Measurements from ENCODE around the gene GZF1.
A peak's percentile ranks its signal among the peaks of the same experiment; 100 is the strongest.

GZF1 gene

DNA sequence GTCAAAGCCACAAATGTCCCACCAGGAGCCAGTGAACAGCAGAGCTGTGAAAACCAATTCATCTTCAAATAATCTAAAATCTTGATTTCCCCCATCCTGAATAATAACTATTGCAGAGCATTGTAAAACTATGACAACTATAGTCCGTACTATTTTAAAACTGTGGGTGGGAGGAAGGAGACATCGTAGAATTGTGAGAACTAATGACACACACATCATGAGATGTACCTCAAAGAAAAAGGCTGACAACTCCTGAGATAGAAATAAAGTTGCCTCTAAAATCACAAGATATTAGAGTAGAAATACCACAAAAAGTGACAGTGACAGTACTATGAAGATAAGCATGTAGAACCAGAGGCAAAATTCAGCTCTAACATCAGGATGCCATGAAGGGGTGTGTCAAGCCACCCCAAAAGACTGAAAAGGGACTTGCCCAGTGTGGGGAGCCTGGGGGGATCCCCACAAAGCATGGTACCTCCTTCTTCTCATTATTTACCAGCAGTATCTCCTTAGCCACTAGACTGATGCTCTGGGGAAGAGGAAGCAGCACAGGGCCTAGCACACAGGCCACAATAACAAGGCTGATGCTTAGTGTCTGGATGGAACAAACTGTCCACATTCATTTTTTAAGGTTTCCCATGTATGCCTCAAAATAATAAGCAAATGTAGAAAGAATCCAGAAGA lies 45.9 kb downstream of the GZF1 start:
- DNase-seq (ENCODE audit: low read depth, low spot score) = no peak

DNA sequence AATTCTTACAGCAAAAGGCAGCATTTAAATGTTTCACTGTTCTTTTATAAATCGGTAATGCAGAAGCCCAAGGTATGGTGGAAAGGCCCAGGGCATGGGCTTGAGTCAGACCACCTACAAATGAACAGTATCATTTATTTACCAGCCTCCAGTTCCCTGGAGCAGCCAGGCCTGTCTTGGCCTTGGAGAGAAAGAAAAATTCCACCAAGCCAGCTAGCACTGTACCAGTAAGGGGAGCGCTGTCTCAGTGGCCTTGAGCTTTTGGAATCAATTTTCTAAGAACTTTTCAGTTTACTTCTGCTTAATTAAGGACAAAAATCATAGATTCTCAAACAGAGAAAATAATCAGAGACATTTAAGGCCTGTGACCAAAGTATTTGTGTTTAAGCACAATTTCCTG lies 47.0 kb downstream of the GZF1 start:
- no peak for DNase-seq (ENCODE audit: low read depth, low spot score)

DNA sequence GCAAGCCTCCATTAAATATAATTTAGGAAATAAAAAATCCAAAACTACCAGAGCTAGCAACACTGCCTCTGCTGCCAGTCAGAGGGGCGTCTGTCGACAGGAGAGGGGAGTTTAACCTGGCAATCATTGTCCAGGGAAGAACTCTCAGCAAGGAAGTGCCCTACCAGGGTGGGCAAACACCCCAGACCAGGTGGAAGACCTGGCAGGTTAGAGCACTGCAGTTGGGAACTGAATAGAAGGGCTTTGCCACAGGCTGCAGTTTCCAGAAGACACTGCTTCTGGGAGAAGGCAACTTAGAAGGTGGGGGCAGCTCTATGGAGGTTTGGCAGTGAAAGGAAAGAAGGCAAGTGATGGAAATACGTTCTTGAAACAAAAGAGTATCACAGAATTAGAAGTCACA lies 47.8 kb downstream of the GZF1 start:
- DNase-seq (ENCODE audit: low read depth, low spot score) = no peak

- no peak for DNase-seq (ENCODE audit: low read depth, low spot score)
Observed at GRCh38 chr20:23410916-23411695, 49.1 kb downstream of the GZF1 start.

DNA sequence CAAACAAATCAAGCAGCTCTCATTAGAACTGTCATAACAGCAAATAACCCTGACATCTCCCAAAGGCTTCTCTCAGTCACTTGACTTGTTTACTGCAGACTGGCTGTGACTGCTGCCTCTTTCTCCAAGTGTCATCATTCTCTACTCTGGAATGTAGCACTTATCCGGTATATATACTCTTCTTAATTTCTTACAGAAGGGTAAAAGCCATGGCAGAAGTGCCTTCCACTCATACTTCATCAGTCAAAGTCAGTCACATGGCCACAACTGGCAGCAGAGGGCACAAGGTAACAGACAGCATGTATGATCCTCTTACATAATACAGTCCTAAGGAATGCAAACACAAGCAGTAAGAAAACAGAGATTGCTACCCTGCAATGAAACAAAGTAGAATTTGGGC lies 50.0 kb downstream of the GZF1 start:
- DNase-seq (ENCODE audit: low read depth, low spot score) = no peak

DNA sequence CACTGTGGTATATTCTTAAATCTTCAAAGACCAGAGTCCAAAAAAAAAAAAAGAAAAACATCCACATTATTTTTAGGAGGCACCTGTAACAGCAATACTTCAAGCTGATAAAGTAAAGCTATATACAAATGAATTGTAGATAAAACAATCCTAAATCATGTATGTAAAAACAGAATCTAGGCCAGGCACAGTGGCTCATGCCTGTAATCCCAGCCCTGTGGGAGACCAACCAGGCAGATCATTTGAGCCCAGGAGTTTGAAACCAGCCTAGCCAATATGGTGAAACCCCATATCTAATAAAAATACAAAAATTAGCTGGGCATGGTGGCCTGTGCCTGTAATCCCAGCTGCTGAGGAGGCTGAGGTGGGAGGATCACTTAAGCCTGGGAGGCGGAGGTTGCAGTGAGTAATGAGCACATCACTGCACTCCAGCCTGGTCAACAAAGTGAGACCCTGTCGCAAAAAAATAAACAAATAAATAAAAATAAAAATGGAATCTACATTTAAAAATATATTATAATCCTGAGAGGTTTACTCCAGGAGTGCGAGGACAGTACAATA lies 52.0 kb downstream of the GZF1 start:
- DNase-seq (ENCODE audit: low read depth, low spot score) = no peak

DNA sequence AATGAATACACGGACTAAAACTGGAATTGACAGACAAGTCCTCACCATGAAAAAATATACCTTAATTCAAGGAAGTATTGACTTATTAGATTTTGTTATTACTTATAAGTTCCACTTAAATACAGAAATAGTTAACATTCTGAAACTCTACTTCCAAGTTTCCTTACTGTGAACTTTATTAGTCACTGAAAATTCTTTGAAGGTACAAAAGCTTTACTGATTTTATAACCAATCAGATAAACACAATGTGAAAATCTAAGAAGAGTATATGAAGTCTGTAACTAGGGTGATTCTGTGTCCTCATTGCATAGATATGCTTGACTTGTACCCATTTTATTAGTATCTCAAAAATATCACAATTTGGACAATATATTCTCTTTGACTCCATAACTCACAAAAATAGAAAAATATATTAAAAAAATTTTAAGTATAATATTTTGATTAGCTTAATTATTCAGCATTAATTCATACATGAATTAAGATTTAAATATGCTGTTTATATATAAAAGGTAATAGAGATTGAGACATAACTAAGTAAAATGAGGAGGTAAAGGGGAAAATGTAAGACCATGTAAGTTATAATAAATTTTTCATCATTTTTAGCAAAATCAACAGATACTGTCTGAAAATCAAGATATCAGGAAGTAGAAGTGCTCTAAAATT lies 52.7 kb downstream of the GZF1 start:
- no peak for DNase-seq (ENCODE audit: low read depth, low spot score)

GRCh38 chr20:23415555-23415954 lies 53.6 kb downstream of the GZF1 start:
- DNase-seq (ENCODE audit: low read depth, low spot score) = no peak

- DNase-seq (ENCODE audit: low read depth, low spot score) = no peak
Observed at GRCh38 chr20:23415959-23416583, 54.1 kb downstream of the GZF1 start.

- DNase-seq (ENCODE audit: low read depth, low spot score) = no peak
Observed at GRCh38 chr20:23417861-23418260, 55.9 kb downstream of the GZF1 start.

DNA sequence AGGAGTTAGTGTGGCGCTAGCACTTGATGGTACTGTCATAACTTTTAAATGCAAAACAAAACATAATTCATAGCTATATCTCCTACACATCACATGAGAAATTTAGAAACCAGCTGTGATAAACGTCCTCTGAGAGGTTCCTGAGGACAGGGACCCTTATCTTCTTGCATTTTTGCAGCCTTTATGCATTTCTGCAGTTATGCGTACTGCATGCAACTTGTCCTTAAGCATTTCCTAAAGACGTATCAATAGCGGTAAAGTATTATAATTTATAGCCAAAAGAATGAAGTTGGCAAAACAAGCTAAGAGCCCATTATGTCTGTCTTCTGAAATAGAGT lies 57.6 kb downstream of the GZF1 start:
- DNase-seq (ENCODE audit: low read depth, low spot score) = no peak

DNA sequence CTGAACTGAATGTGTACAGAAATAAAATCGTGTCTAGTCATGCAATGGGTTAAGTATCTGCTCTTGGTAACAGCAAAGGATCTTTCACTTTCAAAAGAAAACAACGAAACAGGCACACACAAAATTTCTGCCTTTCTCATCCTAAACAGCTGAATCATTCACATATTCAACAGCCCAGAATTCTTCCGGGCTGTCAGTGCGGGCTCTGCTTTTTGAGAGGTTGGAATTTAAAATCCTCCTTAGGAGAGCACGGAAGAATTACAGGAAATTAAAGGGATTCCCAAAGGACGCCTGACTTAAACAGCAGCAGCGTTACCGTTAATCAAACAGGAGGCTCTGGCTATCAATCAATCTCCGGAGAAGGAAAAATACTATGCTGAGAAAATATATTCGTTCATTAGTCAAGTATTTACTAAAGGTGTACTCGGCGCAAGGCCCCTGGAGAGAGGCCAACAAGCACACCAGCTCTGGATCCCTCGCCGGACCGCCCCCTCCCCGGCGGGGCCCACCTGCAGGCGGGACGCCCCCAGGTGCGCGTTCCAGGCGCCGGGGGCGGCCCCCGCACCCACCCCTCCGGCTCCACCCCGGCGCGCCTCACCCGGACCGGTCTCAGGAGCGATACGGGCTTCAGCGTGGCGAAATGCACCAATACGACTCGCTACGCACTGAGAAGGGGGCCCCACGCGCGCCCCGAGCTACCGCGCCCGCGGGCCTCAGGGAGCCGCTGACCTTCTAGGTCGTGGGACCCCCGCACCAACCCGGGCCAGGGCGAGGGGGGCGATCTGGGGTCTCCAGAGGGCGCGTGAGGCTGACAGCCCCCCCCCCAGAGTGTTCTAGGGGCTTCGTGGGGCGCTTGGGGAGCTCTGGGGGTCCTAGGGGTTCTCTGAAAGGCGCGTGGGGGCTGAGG lies 58.3 kb downstream of the GZF1 start:
- DNase-seq (ENCODE audit: low read depth, low spot score) = peak; percentile 18

GRCh38 chr20:23420943-23421931 lies 59.3 kb downstream of the GZF1 start, which contains the start of gene NAPB:
Gene NAPB, minus strand, starts transcription at chr20:23421488. Its CDS starts 86 bp downstream, at chr20:23421402.
- DNase-seq (ENCODE audit: low read depth, low spot score) = peak; percentile 77
